Caco-2 (cell line): ENCODE results near the gene THRB. TPM values are rescaled to one million over a fixed set of nuclear protein-coding genes. Genes with fewer than 3 reads are reported as not detected.

Source experiments
- BruUV-seq: library from RNA; stranded (reverse); fragments of 400-500 nt; replicated peaks from 2 replicates; lab custom pipeline; 2021; lab: Mats Ljungman, UMichigan
- CTCF ChIA-PET: fragments of 300-600 bp; sonication (Branson Sonifier 250); formaldehyde crosslinking; loops from one replicate; lab custom pipeline; 2022; ENCODE audit warnings: antibody characterized with exemption; lab: Charles Lee
- POLR2A ChIA-PET: fragments of 300-600 bp; sonication (Branson Sonifier 250); formaldehyde crosslinking; loops from one replicate; lab custom pipeline; 2022; ENCODE audit warnings: antibody characterized with exemption; lab: Charles Lee
- DNase-seq, 2 experiments: peaks; one replicate each; pipeline versions ENCODE4 v3.0.0 to v3.0.0-alpha.2; 2020 to 2022
- H3K27me3 ChIP-seq: replicated peaks from 2 replicates; pipeline ENCODE4 v1.6.0; 2011; ENCODE audit warnings: low read length; ENCODE audit not compliant: control insufficient read depth, insufficient read depth
- H3K36me3 ChIP-seq: 2 replicates; pipeline ENCODE4 v1.5.1; 2011; ENCODE audit warnings: low read length; ENCODE audit not compliant: control insufficient read depth, insufficient read depth
- H3K4me1 ChIP-seq: fragments of 250-450 bp; sonication (Bioruptor Pico); 2 replicates; pipeline ENCODE4 v1.5.1; 2020; ENCODE audit warnings: mild to moderate bottlenecking
- H3K4me3 ChIP-seq: 2 replicates; pipeline ENCODE4 v1.5.1; 2011; ENCODE audit warnings: low read depth, mild to moderate bottlenecking, control low read depth, low read length
- H3K9me3 ChIP-seq: fragments of 250-450 bp; sonication (Bioruptor Pico); 2 replicates; pipeline ENCODE4 v1.5.1; 2020; ENCODE audit warnings: mild to moderate bottlenecking, moderate library complexity
- H3K27ac Mint-ChIP-seq: one replicate; pipeline ENCODE4 v1.8.0; 2022; ENCODE audit warnings: mixed read lengths; ENCODE audit not compliant: unreplicated experiment
- H3K27me3 Mint-ChIP-seq: one replicate; pipeline ENCODE4 v1.8.0; 2022; ENCODE audit warnings: mixed read lengths; ENCODE audit not compliant: insufficient read depth, unreplicated experiment
- H3K36me3 Mint-ChIP-seq: one replicate; pipeline ENCODE4 v1.8.0; 2022; ENCODE audit warnings: mild to moderate bottlenecking, mixed read lengths; ENCODE audit not compliant: insufficient read depth, unreplicated experiment
- H3K4me1 Mint-ChIP-seq: one replicate; pipeline ENCODE4 v1.8.0; 2022; ENCODE audit warnings: low read depth, mixed read lengths; ENCODE audit not compliant: unreplicated experiment
- H3K4me3 Mint-ChIP-seq: one replicate; pipeline ENCODE4 v1.8.0; 2022; ENCODE audit warnings: mild to moderate bottlenecking, moderate library complexity, mixed read lengths; ENCODE audit not compliant: unreplicated experiment
- H3K9me3 Mint-ChIP-seq: one replicate; pipeline ENCODE4 v1.8.0; 2022; ENCODE audit warnings: mixed read lengths; ENCODE audit not compliant: unreplicated experiment
- CTCF ChIP-seq, 2 experiments: fragments of 200-600 bp in 1 of 2; IDR thresholded peaks; 1 replicate in 1 of 2; 2 replicates in 1 of 2; pipeline versions ENCODE4 v1.5.1 to v1.8.0; 2011 to 2022; ENCODE audit warnings: antibody characterized with exemption in 1 of 2, control low read depth in 1 of 2, inconsistent platforms in 1 of 2, low read depth in 1 of 2, low read length in 1 of 2, mild to moderate bottlenecking in 1 of 2, moderate library complexity in 1 of 2; ENCODE audit not compliant: insufficient read depth in 1 of 2, severe bottlenecking in 1 of 2, unreplicated experiment in 1 of 2
- intact Hi-C: fragments of 100-400 bp; cut with micrococcal nuclease; formaldehyde crosslinking; loops from one replicate; pipeline ENCODE4 v1.10.0; 2022; ENCODE audit not compliant: unreplicated experiment
- total RNA-seq: library from RNA; stranded (reverse); gene quantifications from 2 replicates; pipeline ENCODE4 v1.2.3, GENCODE V29; 2022

Gene THRB
- total RNA-seq, 1 experiment from 2014 or later: 19.4 TPM

- no TSS peak for BruUV-seq
- Histone ChIP-seq H3K36me3 (no peaks in the 10 kb centered on the region), H3K4me3 (no peak overlapping the region), H3K27me3 (no peaks in the 10 kb centered on the region), H3K9me3 (0 out of 2 replicates have a peak, but pooled peaks cover 4% of the 10 kb centered on the region), H3K4me1 (no peaks in the 10 kb centered on the region)
- Mint-ChIP-seq H3K4me3 (no peak overlapping the region), H3K9me3 (peaks cover 8% of the 10 kb centered on the region), H3K36me3 (no peaks in the 10 kb centered on the region), H3K27me3 (no peaks in the 10 kb centered on the region), H3K4me1 (peaks cover 6% of the 10 kb centered on the region), H3K27ac (no peak overlapping the region)
- ChIA-PET POLR2A (no interaction called here), CTCF (no interaction called here)
- no peak for TF ChIP-seq CTCF (IDR thresholded peaks at IDR 0.05; ENCODE audit: insufficient read depth in 1 of 2, low read depth in 1 of 2, low read length in 1 of 2, severe bottlenecking in 1 of 2, unreplicated experiment in 1 of 2)
- no peak for DNase-seq
- intact Hi-C loops: no loop called here
Measured at GRCh38 chr3:24261521-24261920, 233.1 kb downstream of the THRB start.

- H3K27ac Mint-ChIP-seq: no peak overlapping the region
- Histone ChIP-seq H3K4me3 (no peak overlapping the region), H3K9me3 (no peaks in the 10 kb centered on the region), H3K27me3 (no peaks in the 10 kb centered on the region), H3K36me3 (no peaks in the 10 kb centered on the region), H3K4me1 (no peaks in the 10 kb centered on the region)
- H3K4me3 Mint-ChIP-seq: no peak overlapping the region
- H3K27me3 Mint-ChIP-seq: no peaks in the 10 kb centered on the region
- intact Hi-C loops: no loop called here
- ChIA-PET CTCF (no interaction called here), POLR2A (no interaction called here)
- peaks cover 6% of the 10 kb centered on the region for H3K9me3 Mint-ChIP-seq
- no peaks in the 10 kb centered on the region for H3K36me3 Mint-ChIP-seq
- H3K4me1 Mint-ChIP-seq: peaks cover 5% of the 10 kb centered on the region
- no peak for TF ChIP-seq CTCF (IDR thresholded peaks at IDR 0.05; ENCODE audit: insufficient read depth in 1 of 2, low read depth in 1 of 2, low read length in 1 of 2, severe bottlenecking in 1 of 2, unreplicated experiment in 1 of 2)
- BruUV-seq: no TSS peak
- DNase-seq: no peak
Measured at GRCh38 chr3:24259901-24260512, 234.6 kb downstream of the THRB start.

- H3K9me3 ChIP-seq: no peaks in the 10 kb centered on the region
- no peaks in the 10 kb centered on the region for H3K36me3 Mint-ChIP-seq
- H3K27ac Mint-ChIP-seq: no peak overlapping the region
- no TSS peak for BruUV-seq
- H3K36me3 ChIP-seq: no peaks in the 10 kb centered on the region
- DNase-seq: no peak
- no peaks in the 10 kb centered on the region for H3K4me1 ChIP-seq
- ChIA-PET CTCF (no interaction called here), POLR2A (no interaction called here)
- H3K27me3 Mint-ChIP-seq: no peaks in the 10 kb centered on the region
- no peaks in the 10 kb centered on the region for H3K27me3 ChIP-seq
- intact Hi-C loops: no loop called here
- no peak overlapping the region for H3K4me3 Mint-ChIP-seq
- H3K4me3 ChIP-seq: no peak overlapping the region
- no peaks in the 10 kb centered on the region for H3K9me3 Mint-ChIP-seq
- no peak for TF ChIP-seq CTCF (IDR thresholded peaks at IDR 0.05; ENCODE audit: insufficient read depth in 1 of 2, low read depth in 1 of 2, low read length in 1 of 2, severe bottlenecking in 1 of 2, unreplicated experiment in 1 of 2)
- H3K4me1 Mint-ChIP-seq: no peaks in the 10 kb centered on the region
Measured at GRCh38 chr3:24258727-24259600, 235.7 kb downstream of the THRB start.
